ENCODE measurements around the gene ABLIM3. TPM values are rescaled to one million over a fixed set of nuclear protein-coding genes. Genes with fewer than 3 reads are reported as not detected.

The ABLIM3 gene
- total RNA-seq, 1 experiment from 2014 or later, result 111 TPM

GRCh38 chr5:149202910-149203451 lies 61.7 kb downstream of the ABLIM3 start:
- no peak for DNase-seq
- POLR2A ChIA-PET (ENCODE audit: unreplicated experiment), result no interaction called here
- H3K9me2 ChIP-seq (ENCODE audit: insufficient read depth), result no peaks in the 10 kb centered on the region
- peaks cover 6% of the 10 kb centered on the region; the same call in 1 of the 2 replicates for H3F3A ChIP-seq (ENCODE audit: insufficient read depth, low read depth)
- intact Hi-C loops (cut with micrococcal nuclease; ENCODE audit: unreplicated experiment), result no loop called here
- no peak overlapping the region for H3K4me3 ChIP-seq
- no peak overlapping the region for H2AFZ ChIP-seq
- H3K4me1 ChIP-seq (replicated peaks; ENCODE audit: insufficient read depth), result no peaks in the 10 kb centered on the region
- H3K27ac ChIP-seq, result no peak overlapping the region
- CTCF ChIA-PET, result no interaction called here
- H3K9me3 ChIP-seq (ENCODE audit: insufficient read depth, low read depth), result no peaks in the 10 kb centered on the region
- peaks cover 75% of the 10 kb centered on the region for H3K36me3 ChIP-seq (ENCODE audit: low read depth)
- H3K79me2 ChIP-seq (ENCODE audit: low read depth), result no peaks in the 10 kb centered on the region
- H4K20me1 ChIP-seq (ENCODE audit: insufficient read depth), result no peaks in the 10 kb centered on the region
- no peaks in the 10 kb centered on the region for H3K27me3 ChIP-seq (ENCODE audit: insufficient read depth, low read depth)
- H3K4me2 ChIP-seq, result no peak overlapping the region
- no peak for TF ChIP-seq CTCF (conservative IDR thresholded peaks at IDR 0.05)
- no peak for TF ChIP-seq EZH2 (IDR thresholded peaks at IDR 0.05; ENCODE audit: low read depth)
- BruUV-seq (replicated peaks), result no TSS peak

DNA sequence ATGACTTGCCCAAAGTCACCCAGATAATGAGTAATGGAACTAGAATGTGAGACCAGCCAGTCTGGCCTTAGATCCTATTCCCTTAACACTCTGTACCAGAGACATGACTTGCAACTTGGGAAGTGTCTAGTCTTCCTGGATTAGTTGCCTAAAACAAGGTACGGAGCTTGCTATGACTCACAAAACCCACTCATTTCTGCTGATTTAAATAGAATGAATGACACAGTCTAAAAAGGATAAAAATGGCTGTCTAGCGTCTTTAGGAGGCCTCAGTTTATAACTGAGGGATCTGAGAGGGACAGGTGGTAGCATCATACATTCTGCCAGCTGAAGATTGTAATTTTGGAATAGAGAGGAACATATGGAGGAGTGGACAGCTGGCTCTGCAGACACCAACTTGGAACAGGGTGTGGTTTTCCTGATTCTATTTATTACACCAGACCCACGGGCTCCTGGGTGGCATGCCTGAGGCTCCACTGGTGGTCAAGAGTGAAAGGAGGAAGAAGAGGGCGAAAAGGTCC lies 62.7 kb downstream of the ABLIM3 start:
- DNase-seq, result no peak
- Histone ChIP-seq H3K27me3 (ENCODE audit: insufficient read depth, low read depth) (no peaks in the 10 kb centered on the region), H2AFZ (no peak overlapping the region), H3K9me2 (ENCODE audit: insufficient read depth) (no peaks in the 10 kb centered on the region), H3K36me3 (ENCODE audit: low read depth) (peaks cover 70% of the 10 kb centered on the region), H4K20me1 (ENCODE audit: insufficient read depth) (no peaks in the 10 kb centered on the region), H3K79me2 (ENCODE audit: low read depth) (no peaks in the 10 kb centered on the region), H3K9me3 (ENCODE audit: insufficient read depth, low read depth) (no peaks in the 10 kb centered on the region), H3K27ac (no peak overlapping the region), H3K4me1 (replicated peaks; ENCODE audit: insufficient read depth) (no peaks in the 10 kb centered on the region), H3F3A (ENCODE audit: insufficient read depth, low read depth) (peaks cover 7% of the 10 kb centered on the region; the same call in 1 of the 2 replicates), H3K4me3 (no peak overlapping the region), H3K4me2 (no peak overlapping the region)
- POLR2A ChIA-PET (ENCODE audit: unreplicated experiment), result no interaction called here
- CTCF ChIA-PET, result no interaction called here
- intact Hi-C loops (cut with micrococcal nuclease; ENCODE audit: unreplicated experiment), result no loop called here
- TSS peak; percentile 14 for BruUV-seq (replicated peaks)
- TF ChIP-seq EZH2 (IDR thresholded peaks at IDR 0.05; ENCODE audit: low read depth) (no peak), CTCF (conservative IDR thresholded peaks at IDR 0.05) (no peak)

GRCh38 chr5:149205625-149206523 lies 64.6 kb downstream of the ABLIM3 start:
- Histone ChIP-seq H3K9me2 (ENCODE audit: insufficient read depth) (no peaks in the 10 kb centered on the region), H3K4me2 (no peak overlapping the region), H3K4me3 (no peak overlapping the region), H3F3A (ENCODE audit: insufficient read depth, low read depth) (peaks cover 20% of the 10 kb centered on the region; the same call in 1 of the 2 replicates), H3K36me3 (ENCODE audit: low read depth) (peaks cover 55% of the 10 kb centered on the region), H3K27ac (peak overlapping the region; percentile 14; the same call in 1 of the 2 replicates), H3K27me3 (ENCODE audit: insufficient read depth, low read depth) (no peaks in the 10 kb centered on the region), H4K20me1 (ENCODE audit: insufficient read depth) (no peaks in the 10 kb centered on the region), H3K79me2 (ENCODE audit: low read depth) (no peaks in the 10 kb centered on the region), H3K9me3 (ENCODE audit: insufficient read depth, low read depth) (no peaks in the 10 kb centered on the region), H3K4me1 (replicated peaks; ENCODE audit: insufficient read depth) (peaks cover 9% of the 10 kb centered on the region; the same call in 1 of the 2 replicates), H2AFZ (no peak overlapping the region)
- peak; percentile 49 to 78 for DNase-seq
- no TSS peak for BruUV-seq (replicated peaks)
- no peak for TF ChIP-seq CTCF (conservative IDR thresholded peaks at IDR 0.05)
- no peak for TF ChIP-seq EZH2 (IDR thresholded peaks at IDR 0.05; ENCODE audit: low read depth)
- intact Hi-C loops (cut with micrococcal nuclease; ENCODE audit: unreplicated experiment), result loop anchor here (1.0 to 5.0 kb wide), 4 partner anchors 34 to 294 kb away; partner anchors contain the start of gene SH3TC2
- POLR2A ChIA-PET (ENCODE audit: unreplicated experiment), result no interaction called here
- CTCF ChIA-PET, result no interaction called here
